Prostate gland (tissue), 2 donors: ENCODE data around the gene FYCO1.

Experiments used
- POLR2A ChIP-seq: fragments of 450-650 bp; IDR thresholded peaks from one replicate; pipeline ENCODE4 v1.6.1; 2016; ENCODE audit warnings: antibody characterized with exemption, mild to moderate bottlenecking
- POLR2AphosphoS5 ChIP-seq: sonication (generic); formaldehyde crosslinking; IDR thresholded peaks from one replicate; pipeline ENCODE4 v1.6.1; 2017; ENCODE audit warnings: antibody characterized with exemption
- TF ChIP-seq, protein P1 (sequence below), 4 experiments: fragments of 200-600 bp in 2 of 4; fragments of 450-650 bp in 2 of 4; sonication (generic) in 2 of 4; IDR thresholded peaks; 1 replicate in 3 of 4; 2 replicates in 1 of 4; pipeline ENCODE4 v1.5.1; 2016 to 2019; ENCODE audit warnings: antibody characterized with exemption in 4 of 4, mild to moderate bottlenecking in 2 of 4, moderate library complexity in 2 of 4

DNA sequence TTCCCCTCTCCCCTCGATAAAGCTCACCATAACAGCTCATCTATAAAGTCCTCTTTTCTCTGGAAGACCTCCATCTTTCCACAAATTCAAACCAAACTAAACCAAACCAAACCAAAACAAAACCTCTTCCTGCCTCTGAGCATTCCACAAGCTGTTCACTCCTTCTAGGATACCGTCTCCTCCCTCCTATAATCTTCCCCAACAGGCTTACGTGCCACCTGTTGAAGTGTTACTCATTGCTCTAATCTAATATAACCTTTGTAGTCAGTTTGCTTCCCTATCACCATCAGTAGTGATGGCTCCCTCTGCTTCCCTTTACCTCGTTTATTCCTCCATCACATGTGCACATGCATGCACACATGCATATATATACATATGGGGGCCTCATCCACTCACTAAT is 122.0 kb downstream of the FYCO1 start:
- TF ChIP-seq POLR2AphosphoS5 (no peak), POLR2A (no peak)
- TF ChIP-seq, protein P1, sequence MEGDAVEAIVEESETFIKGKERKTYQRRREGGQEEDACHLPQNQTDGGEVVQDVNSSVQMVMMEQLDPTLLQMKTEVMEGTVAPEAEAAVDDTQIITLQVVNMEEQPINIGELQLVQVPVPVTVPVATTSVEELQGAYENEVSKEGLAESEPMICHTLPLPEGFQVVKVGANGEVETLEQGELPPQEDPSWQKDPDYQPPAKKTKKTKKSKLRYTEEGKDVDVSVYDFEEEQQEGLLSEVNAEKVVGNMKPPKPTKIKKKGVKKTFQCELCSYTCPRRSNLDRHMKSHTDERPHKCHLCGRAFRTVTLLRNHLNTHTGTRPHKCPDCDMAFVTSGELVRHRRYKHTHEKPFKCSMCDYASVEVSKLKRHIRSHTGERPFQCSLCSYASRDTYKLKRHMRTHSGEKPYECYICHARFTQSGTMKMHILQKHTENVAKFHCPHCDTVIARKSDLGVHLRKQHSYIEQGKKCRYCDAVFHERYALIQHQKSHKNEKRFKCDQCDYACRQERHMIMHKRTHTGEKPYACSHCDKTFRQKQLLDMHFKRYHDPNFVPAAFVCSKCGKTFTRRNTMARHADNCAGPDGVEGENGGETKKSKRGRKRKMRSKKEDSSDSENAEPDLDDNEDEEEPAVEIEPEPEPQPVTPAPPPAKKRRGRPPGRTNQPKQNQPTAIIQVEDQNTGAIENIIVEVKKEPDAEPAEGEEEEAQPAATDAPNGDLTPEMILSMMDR (IDR thresholded peaks at IDR 0.05) = no peak
